H1 (cell line): ENCODE data around the gene RAB22A. TPM values are rescaled to one million over a fixed set of nuclear protein-coding genes. Genes with fewer than 3 reads are reported as not detected.

Source experiments
- CTCF ChIA-PET: fragments of 300-600 bp; sonication (Branson Sonifier 250); formaldehyde crosslinking; loops from one replicate; lab custom pipeline; 2021; ENCODE audit not compliant: partially characterized antibody; lab: Charles Lee
- POLR2A ChIA-PET: fragments of 300-600 bp; sonication (Branson Sonifier 250); formaldehyde crosslinking; loops from one replicate; lab custom pipeline; 2021; ENCODE audit warnings: inconsistent platforms; ENCODE audit not compliant: partially characterized antibody; lab: Charles Lee
- DNase-seq, 2 experiments: peaks; one replicate each; pipeline versions ENCODE4 v3.0.0 to v3.0.0-alpha.2; 2010 to 2022; ENCODE audit warnings: low spot score in 2 of 2, low read depth in 1 of 2, mixed read lengths in 1 of 2
- FAIRE-seq: peaks from 2 replicates; lab custom pipeline; 2011; peaks lifted over from hg19 to GRCh38; lab: Jason Lieb, UNC
- H2AFZ ChIP-seq: 2 replicates; pipeline ENCODE4 v1.8.1; 2012; ENCODE audit warnings: low read length, inconsistent platforms
- H2AK5ac ChIP-seq: 2 replicates; pipeline ENCODE4 v1.6.1; 2013; ENCODE audit warnings: low read depth, low read length
- H2BK120ac ChIP-seq: replicated peaks from 2 replicates; pipeline ENCODE3; 2013; ENCODE audit warnings: low read depth, low read length, inconsistent platforms
- H2BK12ac ChIP-seq: 2 replicates; pipeline ENCODE4 v1.6.1; 2013; ENCODE audit warnings: low read depth, low read length
- H2BK15ac ChIP-seq: 2 replicates; pipeline ENCODE4 v1.6.1; 2013; ENCODE audit warnings: low read length
- H2BK20ac ChIP-seq: 2 replicates; pipeline ENCODE4 v1.6.1; 2013; ENCODE audit warnings: low read length
- H2BK5ac ChIP-seq: 2 replicates; pipeline ENCODE4 v1.6.1; 2013; ENCODE audit warnings: low read depth, low read length
- H3K14ac ChIP-seq: 2 replicates; pipeline ENCODE4 v1.6.1; 2013; ENCODE audit warnings: inconsistent platforms; ENCODE audit not compliant: insufficient read length
- H3K18ac ChIP-seq: 2 replicates; pipeline ENCODE4 v1.6.1; 2013; ENCODE audit warnings: low read length; ENCODE audit errors: extremely low read depth
- H3K23ac ChIP-seq: 2 replicates; pipeline ENCODE4 v1.6.1; 2013; ENCODE audit warnings: inconsistent platforms; ENCODE audit not compliant: insufficient read length
- H3K23me2 ChIP-seq: 2 replicates; pipeline ENCODE4 v1.6.1; 2013; ENCODE audit warnings: low read depth, low read length
- H3K27ac ChIP-seq: 2 replicates; pipeline ENCODE4 v1.6.1; 2011; ENCODE audit warnings: low read depth, low read length, inconsistent platforms
- H3K27me3 ChIP-seq, 4 experiments: replicated peaks in 1 of 4; 1 replicate in 1 of 4; 2 replicates in 3 of 4; pipeline versions ENCODE4 v1.6.1 to v1.8.1; 2011 to 2013; ENCODE audit warnings: low read length in 3 of 4, mild to moderate bottlenecking in 3 of 4, inconsistent platforms in 2 of 4, mixed read lengths in 2 of 4, moderate library complexity in 1 of 4; ENCODE audit not compliant: control insufficient read depth in 3 of 4, insufficient read depth in 3 of 4; ENCODE audit errors: extremely low read depth in 1 of 4
- H3K36me3 ChIP-seq, 4 experiments: 2 replicates each; pipeline versions ENCODE4 v1.6.1 to v1.8.1; 2011 to 2013; ENCODE audit warnings: mild to moderate bottlenecking in 4 of 4, low read length in 3 of 4, moderate library complexity in 2 of 4, control low read depth in 1 of 4, inconsistent platforms in 1 of 4; ENCODE audit not compliant: insufficient read depth in 4 of 4, control insufficient read depth in 2 of 4
- H3K4ac ChIP-seq: replicated peaks from 2 replicates; pipeline ENCODE3; 2013; ENCODE audit warnings: low read length, low read depth, mixed read lengths, inconsistent platforms; ENCODE audit not compliant: insufficient read length
- H3K4me1 ChIP-seq, 4 experiments: replicated peaks in 1 of 4; 1 replicate in 1 of 4; 2 replicates in 3 of 4; pipeline versions ENCODE4 v1.6.1 to v1.8.1; 2011 to 2013; ENCODE audit warnings: low read length in 3 of 4, inconsistent platforms in 2 of 4, mixed read lengths in 1 of 4; ENCODE audit not compliant: insufficient read depth in 4 of 4, control insufficient read depth in 3 of 4
- H3K4me2 ChIP-seq, 2 experiments: 2 replicates each; pipeline versions ENCODE4 v1.6.1 to v1.8.1; 2011 to 2013; ENCODE audit warnings: low read depth in 2 of 2, low read length in 2 of 2, control low read depth in 1 of 2, inconsistent platforms in 1 of 2, mild to moderate bottlenecking in 1 of 2; ENCODE audit not compliant: insufficient read depth in 1 of 2
- H3K4me3 ChIP-seq, 4 experiments: fragments of 200-600, 300-600 bp in 1 of 4; sonication (generic), shearing (Covaris generic), sonication (Bioruptor Twin) in 1 of 4; 2 replicates each; pipeline versions ENCODE4 v1.5.1 to v1.8.1; 2011 to 2016; ENCODE audit warnings: low read length in 4 of 4, low read depth in 3 of 4, control low read depth in 2 of 4, inconsistent platforms in 2 of 4, mild to moderate bottlenecking in 2 of 4, mixed read lengths in 1 of 4, moderate library complexity in 1 of 4; ENCODE audit not compliant: insufficient read depth in 2 of 4; ENCODE audit errors: extremely low read depth in 1 of 4
- H3K56ac ChIP-seq: replicated peaks from 2 replicates; pipeline ENCODE3; 2013; ENCODE audit warnings: low read depth, mild to moderate bottlenecking, mixed read lengths, low read length, inconsistent platforms; ENCODE audit not compliant: insufficient read length
- H3K79me1 ChIP-seq: 2 replicates; pipeline ENCODE4 v1.6.1; 2013; ENCODE audit warnings: low read depth, low read length, control low read depth
- H3K79me2 ChIP-seq, 2 experiments: 2 replicates each; pipeline versions ENCODE4 v1.6.1 to v1.8.1; 2012 to 2013; ENCODE audit warnings: low read length in 2 of 2, mild to moderate bottlenecking in 2 of 2, inconsistent platforms in 1 of 2; ENCODE audit not compliant: insufficient read depth in 2 of 2, control insufficient read depth in 1 of 2
- H3K9ac ChIP-seq, 4 experiments: replicated peaks in 1 of 4; 1 replicate in 1 of 4; 2 replicates in 3 of 4; pipeline versions ENCODE4 v1.6.1 to v1.8.1; 2011 to 2013; ENCODE audit warnings: low read depth in 3 of 4, low read length in 3 of 4, control low read depth in 2 of 4, mild to moderate bottlenecking in 2 of 4, moderate library complexity in 2 of 4, inconsistent platforms in 1 of 4; ENCODE audit errors: extremely low read depth in 1 of 4
- H3K9me3 ChIP-seq, 2 experiments: 2 replicates each; pipeline versions ENCODE4 v1.6.1 to v1.8.1; 2012 to 2013; ENCODE audit warnings: mild to moderate bottlenecking in 2 of 2, moderate library complexity in 2 of 2, control low read depth in 1 of 2, inconsistent platforms in 1 of 2, low read depth in 1 of 2, low read length in 1 of 2, mixed read lengths in 1 of 2; ENCODE audit not compliant: insufficient read depth in 2 of 2
- H4K20me1 ChIP-seq, 2 experiments: replicated peaks in 1 of 2; 2 replicates each; pipeline versions ENCODE3 to v1.8.1; 2011 to 2013; ENCODE audit warnings: inconsistent platforms in 2 of 2, low read length in 2 of 2, mild to moderate bottlenecking in 1 of 2; ENCODE audit not compliant: insufficient read depth in 2 of 2, control insufficient read depth in 1 of 2
- H4K5ac ChIP-seq: 2 replicates; pipeline ENCODE4 v1.6.1; 2013; ENCODE audit warnings: low read length, low read depth, mixed read lengths, inconsistent platforms; ENCODE audit not compliant: insufficient read length
- H4K8ac ChIP-seq: 2 replicates; pipeline ENCODE4 v1.8.0; 2013; ENCODE audit warnings: mild to moderate bottlenecking, moderate library complexity, low read length, inconsistent platforms; ENCODE audit not compliant: insufficient read depth; ENCODE audit errors: extremely low read depth
- H4K91ac ChIP-seq: replicated peaks from 2 replicates; pipeline ENCODE3; 2013; ENCODE audit warnings: low read length, mixed read lengths, inconsistent platforms; ENCODE audit not compliant: insufficient read length
- CHD2 ChIP-seq: IDR thresholded peaks from 2 replicates; pipeline ENCODE4 v1.6.1; 2012; ENCODE audit warnings: low read length, improper control_type of control experiment
- CTBP2 ChIP-seq: IDR thresholded peaks from 2 replicates; pipeline ENCODE4 v1.7.0; 2011; ENCODE audit warnings: borderline replicate concordance, mild to moderate bottlenecking, moderate library complexity, mixed read lengths, low read length; ENCODE audit not compliant: insufficient read depth, insufficient read length
- GABPA ChIP-seq: IDR thresholded peaks from 2 replicates; pipeline ENCODE4 v1.6.1; 2011; ENCODE audit warnings: mild to moderate bottlenecking, low read length, moderate library complexity, borderline replicate concordance; ENCODE audit not compliant: insufficient read depth
- KDM4A ChIP-seq: IDR thresholded peaks from one replicate; pipeline ENCODE4 v1.7.1; 2012; ENCODE audit warnings: low read depth, mild to moderate bottlenecking, moderate library complexity, low read length, inconsistent platforms; ENCODE audit not compliant: severe bottlenecking
- NANOG ChIP-seq: IDR thresholded peaks from 2 replicates; pipeline ENCODE4 v1.6.1; 2011; ENCODE audit warnings: low read length, low read depth, mild to moderate bottlenecking, inconsistent platforms; ENCODE audit not compliant: insufficient read depth, poor library complexity, severe bottlenecking
- PHF8 ChIP-seq: fragments of 200-600 bp; sonication (generic); conservative IDR thresholded peaks from 2 replicates; pipeline ENCODE4 v1.7.1; 2012; ENCODE audit warnings: low read depth, mild to moderate bottlenecking, inconsistent platforms, low read length, moderate library complexity
- RBBP5 ChIP-seq: IDR thresholded peaks from 2 replicates; pipeline ENCODE4 v1.7.1; 2012; ENCODE audit warnings: low read depth, mild to moderate bottlenecking, inconsistent platforms, low read length, moderate library complexity, borderline replicate concordance
- RFX5 ChIP-seq: IDR thresholded peaks from 2 replicates; pipeline ENCODE4 v1.6.1; 2011; ENCODE audit warnings: low read depth, low read length, improper control_type of control experiment, borderline replicate concordance
- SIX5 ChIP-seq: IDR thresholded peaks from 2 replicates; pipeline ENCODE4 v1.6.1; 2011; ENCODE audit warnings: mild to moderate bottlenecking, low read depth, low read length
- SUZ12 ChIP-seq: fragments of 200-600 bp; sonication (generic); IDR thresholded peaks from 2 replicates; pipeline ENCODE4 v1.6.1; 2012; ENCODE audit warnings: mild to moderate bottlenecking, inconsistent platforms, low read length, moderate library complexity, mixed read lengths
- TCF12 ChIP-seq: IDR thresholded peaks from 2 replicates; pipeline ENCODE4 v1.6.1; 2011; ENCODE audit warnings: low read depth, mild to moderate bottlenecking, low read length
- ZNF274 ChIP-seq: IDR thresholded peaks from 2 replicates; pipeline ENCODE4 v1.7.0; 2012; ENCODE audit warnings: low read length, borderline replicate concordance; ENCODE audit errors: extremely low read depth
- WGBS, 2 experiments: shearing (Covaris generic) in 1 of 2; methylation state at CpG; one replicate each; pipeline versions ENCODE4 v1.1.6 to v1.1.7; 2013 to 2015; ENCODE audit warnings: low lambda C conversion rate in 2 of 2, mixed read lengths in 2 of 2, inconsistent platforms in 1 of 2, low coverage in 1 of 2, missing lambda C conversion rate in 1 of 2; ENCODE audit not compliant: insufficient replicate concordance in 2 of 2, insufficient coverage in 1 of 2, insufficient read length in 1 of 2; ENCODE audit errors: extremely low coverage in 1 of 2, missing lambda C conversion rate in 1 of 2; 5-methylcytosine and 5-hydroxymethylcytosine counted together
- polyA plus RNA-seq, 7 experiments: library from polyadenylated mRNA; depleted of rRNA in 3 of 7; stranded (reverse) in 5 of 7; unstranded in 2 of 7; fragments of >200 nt in 5 of 7; fragments of 200-250 nt in 2 of 7; gene quantifications; 1 replicate in 5 of 7; 2 replicates in 1 of 7; 4 replicates in 1 of 7; pipeline versions ENCODE4 v1.2.1 to v1.2.3, GENCODE V29; 2011 to 2013; ENCODE audit warnings: missing spikeins in 2 of 7, mixed read lengths in 2 of 7
- total RNA-seq: library from RNA; stranded (reverse); fragmentation: NEBNext Ultra II Directional; extraction: Animal tissue kit (Norgen Biotek cat#: 25700); gene quantifications from 2 replicates; pipeline ENCODE4 v1.2.1, GENCODE V29; 2021

RAB22A gene
- total and polyA plus RNA-seq, 2 of the 8 experiments (the other 6 are each of a cell fraction or from before 2014, with no cell fraction given): 3.1 to 6.6 TPM

DNA sequence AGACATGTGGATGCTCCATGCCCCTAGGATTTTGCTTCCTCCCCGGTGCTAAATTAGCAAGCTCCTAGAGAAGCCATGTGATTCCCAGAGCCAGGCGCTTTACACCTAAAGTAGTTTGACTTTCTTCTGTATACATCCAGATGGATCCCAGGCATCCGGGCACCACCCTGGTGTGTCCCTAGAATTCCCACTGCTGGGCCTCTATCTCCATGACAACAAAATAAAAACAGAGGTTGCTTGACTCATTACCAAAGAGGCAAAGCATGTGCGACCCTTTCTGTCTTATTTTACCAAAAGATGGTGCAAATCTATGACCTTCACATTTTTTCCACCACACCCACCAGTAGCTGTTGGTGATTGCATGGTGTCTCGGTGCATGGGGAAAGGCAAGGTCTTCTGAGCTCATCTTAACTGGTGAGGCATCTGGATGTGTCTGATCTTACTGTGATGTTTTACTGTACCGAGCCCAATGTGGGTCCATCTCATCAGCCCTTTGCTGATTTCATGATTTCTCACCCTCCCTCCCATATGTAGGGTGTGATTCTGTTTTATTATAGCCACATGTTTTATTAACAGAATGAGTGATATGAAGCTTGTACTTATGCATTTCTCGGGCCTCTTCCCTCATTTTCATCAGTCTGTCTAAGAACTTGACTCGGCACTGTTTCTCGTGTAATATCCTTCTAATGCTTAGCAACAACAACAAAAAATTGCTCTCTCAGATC, 52.1 kb downstream of the RAB22A start:
- H4K5ac ChIP-seq: no peak overlapping the region
- H3K27me3 ChIP-seq: no peaks in the 10 kb centered on the region
- H2AFZ ChIP-seq: no peak overlapping the region
- DNase-seq: no peak
- ChIA-PET POLR2A (interaction anchor here (1.4 to 1.6 kb wide), 2 partner anchors 27 to 114 kb away, joined by 3 read pairs; partner anchors contain the start of gene VAPB), CTCF (interaction anchor here (0.7 to 5.4 kb wide), 8 partner anchors 14 to 551 kb away, joined by 3 to 20 read pairs (median 5); no protein-coding TSS in a partner anchor)
- no peak overlapping the region for H3K4me2 ChIP-seq
- no peak overlapping the region for H3K56ac ChIP-seq
- no peak overlapping the region for H2BK5ac ChIP-seq
- H3K18ac ChIP-seq: no peak overlapping the region
- no peaks in the 10 kb centered on the region for H3K4me1 ChIP-seq
- no peaks in the 10 kb centered on the region for H3K79me1 ChIP-seq
- no peaks in the 10 kb centered on the region for H3K9me3 ChIP-seq
- no peak overlapping the region for H3K4ac ChIP-seq
- no peak overlapping the region for H3K23ac ChIP-seq
- H4K8ac ChIP-seq: no peak overlapping the region
- H4K20me1 ChIP-seq: no peaks in the 10 kb centered on the region
- no peak overlapping the region for H2AK5ac ChIP-seq
- no peak overlapping the region for H2BK12ac ChIP-seq
- FAIRE-seq: no peak
- no peak overlapping the region for H3K14ac ChIP-seq
- H3K23me2 ChIP-seq: no peaks in the 10 kb centered on the region
- WGBS, 2 experiments: 93% methylated on average over 9 of the region's 9 CpGs; no CpG with 5 or more reads in 1 of the 2 experiments
- H2BK120ac ChIP-seq: no peak overlapping the region
- H3K4me3 ChIP-seq: no peak overlapping the region
- H2BK15ac ChIP-seq: no peak overlapping the region
- no peaks in the 10 kb centered on the region for H3K79me2 ChIP-seq
- H3K27ac ChIP-seq: no peak overlapping the region
- H3K9ac ChIP-seq: no peak overlapping the region
- no peak overlapping the region for H2BK20ac ChIP-seq
- H3K36me3 ChIP-seq: peaks cover 0 to 10% (median 2%) of the 10 kb centered on the region in 4 experiments; a peak in 5 of 8 replicates
- no peak overlapping the region for H4K91ac ChIP-seq
- TF ChIP-seq NANOG: no peak
- TF ChIP-seq GABPA: no peak
- TF ChIP-seq SIX5: no peak
- TF ChIP-seq ZNF274: no peak
- TF ChIP-seq PHF8: no peak
- TF ChIP-seq RBBP5: no peak
- no peak for TF ChIP-seq CHD2
- no peak for TF ChIP-seq TCF12
- TF ChIP-seq KDM4A: no peak
- no peak for TF ChIP-seq CTBP2
- TF ChIP-seq SUZ12: no peak
- no peak for TF ChIP-seq RFX5
